Measurements from ENCODE around the gene GPR155. TPM values are rescaled to one million over a fixed set of nuclear protein-coding genes. Genes with fewer than 3 reads are reported as not detected.
"Not testable (repeated sequence)": the region's sequence is repeated elsewhere in the genome, so short reads cannot be mapped to it uniquely, and the experiment has no call there.

GPR155 gene
- total and polyA plus RNA-seq, 10 donors = 0.80 to 15.5 (median 10.3) TPM

- Histone ChIP-seq H3K4me3 (no peak overlapping the region), H3K4me1 (peaks cover 11 to 82% (median 32%) of the 10 kb centered on the region in 6 donors), H3K27me3 (replicated peaks in 1 of 7) (no peaks in the 10 kb centered on the region), H3K27ac (peak overlapping the region in 1 of 8 donors; percentile 39), H3K9me3 (no peaks in the 10 kb centered on the region), H3K36me3 (peaks cover 3 to 88% (median 36%) of the 10 kb centered on the region in 6 donors)
- no peak for DNase-seq
- TF ChIP-seq CTCF (IDR thresholded peaks at IDR 0.05 in 8 of 11, conservative IDR thresholded peaks at IDR 0.05 in 3 of 11) = no peak
- TF ChIP-seq POLR2A (IDR thresholded peaks at IDR 0.05) = no peak
- no peak for TF ChIP-seq POLR2AphosphoS5 (IDR thresholded peaks at IDR 0.05)
- intact Hi-C loops (cut with DNase I; ENCODE audit: low total_unique reads) = no loop called here
- WGBS, 5 donors = 85 to 94% (median 92%) methylated on average over 6 of the region's 6 CpGs
Measured at GRCh38 chr2:174389542-174389941, 97.3 kb downstream of the GPR155 start.

DNA sequence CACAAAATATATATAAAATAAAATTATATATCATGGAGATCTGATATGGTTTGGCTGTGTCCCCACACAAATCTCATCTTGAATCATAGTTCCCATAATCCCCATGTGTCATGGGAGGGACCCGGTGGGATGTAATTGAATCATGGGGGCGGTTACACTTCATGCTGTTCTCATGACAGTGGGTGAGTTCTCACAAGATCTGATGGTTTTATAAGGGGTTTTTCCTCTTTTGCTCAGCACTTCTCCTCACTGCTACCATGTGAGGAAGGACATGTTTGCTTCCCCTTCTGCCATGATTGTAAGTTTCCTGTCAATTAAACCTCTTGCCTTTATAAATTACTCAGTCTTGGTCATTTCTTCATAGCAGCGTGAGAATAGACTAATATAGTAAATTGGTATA lies 98.1 kb downstream of the GPR155 start:
- WGBS, 5 donors = 77 to 93% (median 86%) methylated on average over 3 of the region's 3 CpGs
- DNase-seq; intact Hi-C loops (cut with DNase I; ENCODE audit: low total_unique reads); H3K9me3 ChIP-seq; H3K27me3 ChIP-seq (replicated peaks in 1 of 7); H3K4me3 ChIP-seq: not testable (repeated sequence)
- Histone ChIP-seq H3K36me3 (peaks cover 3 to 97% (median 39%) of the 10 kb centered on the region in 6 donors), H3K27ac (peak overlapping the region in 2 of 8 donors; percentile 14 to 39), H3K4me1 (peaks cover 2 to 82% (median 27%) of the 10 kb centered on the region in 6 donors)

DNA sequence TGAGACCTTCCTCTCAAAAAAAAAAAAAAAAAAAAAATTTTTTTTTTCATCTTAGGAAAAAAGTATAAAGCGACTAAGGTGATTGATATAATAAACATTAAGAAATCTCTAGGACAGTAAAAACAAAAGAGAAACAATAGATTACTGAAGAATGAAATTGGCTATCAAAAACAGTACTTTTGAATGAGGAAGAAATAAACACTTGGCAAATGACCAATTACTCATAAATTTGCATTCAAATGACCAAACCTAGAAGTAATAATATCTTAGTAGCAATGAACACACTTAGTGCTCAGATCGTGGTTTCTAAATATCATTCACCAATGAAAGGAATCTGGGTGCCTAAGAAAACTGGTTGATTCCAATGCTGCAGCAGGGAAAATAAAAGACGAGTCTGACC lies 101.6 kb downstream of the GPR155 start:
- Histone ChIP-seq H3K4me3 (no peak overlapping the region), H3K4me1 (peaks cover 0 to 65% (median 8%) of the 10 kb centered on the region in 6 donors), H3K27ac (peak overlapping the region in 1 of 8 donors; percentile 83), H3K9me3 (no peaks in the 10 kb centered on the region), H3K27me3 (replicated peaks in 1 of 7) (no peaks in the 10 kb centered on the region), H3K36me3 (peaks cover 3 to 100% (median 50%) of the 10 kb centered on the region in 6 donors)
- TF ChIP-seq POLR2AphosphoS5 (IDR thresholded peaks at IDR 0.05) (no peak), POLR2A (IDR thresholded peaks at IDR 0.05) (no peak), CTCF (IDR thresholded peaks at IDR 0.05 in 8 of 11, conservative IDR thresholded peaks at IDR 0.05 in 3 of 11) (no peak)
- no peak for DNase-seq
- 79 to 95% (median 86%) methylated on average over 3 of the region's 3 CpGs for WGBS, 5 donors
- intact Hi-C loops (cut with DNase I; ENCODE audit: low total_unique reads) = no loop called here

DNA sequence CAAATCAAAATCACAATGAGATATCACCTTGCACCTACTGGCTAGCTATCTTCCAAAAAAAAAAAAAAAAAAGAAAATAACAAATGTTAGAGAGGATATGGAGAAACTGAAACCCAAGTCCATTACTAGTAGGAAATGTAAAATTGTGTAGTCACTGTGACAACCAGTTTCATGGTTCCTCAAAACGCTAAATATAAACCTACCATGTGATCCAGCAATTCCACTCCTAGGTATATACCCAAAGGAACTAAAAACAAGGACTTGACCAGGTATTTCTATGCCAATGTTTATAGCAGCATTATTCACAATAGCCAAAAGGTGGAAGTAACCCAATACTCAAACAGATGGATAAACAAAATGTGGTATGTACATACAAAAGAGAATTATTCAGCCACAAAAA lies 103.0 kb downstream of the GPR155 start:
- Histone ChIP-seq H3K4me1 (peaks cover 0 to 51% (median 7%) of the 10 kb centered on the region in 6 donors), H3K36me3 (peaks cover 3 to 100% (median 59%) of the 10 kb centered on the region in 6 donors), H3K9me3 (no peaks in the 10 kb centered on the region), H3K27me3 (replicated peaks in 1 of 7) (no peaks in the 10 kb centered on the region), H3K27ac (peak overlapping the region in 6 of 8 donors; percentile 40 to 83 (median 66)), H3K4me3 (peak overlapping the region in 1 of 8 donors; percentile 21)
- TF ChIP-seq POLR2A (IDR thresholded peaks at IDR 0.05) (no peak), POLR2AphosphoS5 (IDR thresholded peaks at IDR 0.05) (no peak), CTCF (IDR thresholded peaks at IDR 0.05 in 8 of 11, conservative IDR thresholded peaks at IDR 0.05 in 3 of 11) (no peak)
- intact Hi-C loops (cut with DNase I; ENCODE audit: low total_unique reads) = no loop called here
- DNase-seq = no peak
- 35 to 75% (median 51%) methylated on average over 1 of the region's 1 CpG for WGBS, 5 donors

Other genes starting within 250 kb of the GPR155 start
- 10 to 100 TPM; 35.0 to 50.0 (median 41.5) TPM for gene OLA1, start 238.5 kb downstream of the GPR155 start, total RNA-seq
- gene OLA1, start 238.5 kb downstream of the GPR155 start, polyA plus RNA-seq = 10 to 100 TPM; 42.2 to 66.0 (median 48.3) TPM
- not detected for gene SP9, start 152.1 kb downstream of the GPR155 start, total RNA-seq
- not detected for gene SP9, start 152.1 kb downstream of the GPR155 start, polyA plus RNA-seq
- gene SCRN3, start 91.3 kb downstream of the GPR155 start, total RNA-seq = 10 to 100 TPM; 14.6 to 24.9 (median 22.5) TPM
- gene SCRN3, start 91.3 kb downstream of the GPR155 start, polyA plus RNA-seq = 10 to 100 TPM in 2 of 3 donors, 1 to 10 TPM in 1; 8.4 to 12.3 (median 10.1) TPM
- 100 to 1,000 TPM; 153 to 265 (median 242) TPM for gene WIPF1, start 110.8 kb upstream of the GPR155 start, total RNA-seq
- gene WIPF1, start 110.8 kb upstream of the GPR155 start, polyA plus RNA-seq = 10 to 100 TPM; 74.9 to 86.3 (median 82.8) TPM

All from spleen (tissue), 11 donors.